Adipose tissue (tissue), 3 donors: ENCODE data around the gene LILRB1. TPM values are rescaled to one million over a fixed set of nuclear protein-coding genes. Genes with fewer than 3 reads are reported as not detected.
"Not testable (repeated sequence)": the region's sequence is repeated elsewhere in the genome, so short reads cannot be mapped to it uniquely, and the experiment has no call there.

Experiments
- H3K27ac ChIP-seq: one replicate; pipeline ENCODE4 v1.5.1; 2013; ENCODE audit warnings: low read depth, low read length
- WGBS, 3 donors: extraction: QIAGEN DNeasy Blood & Tissue Kit; methylation state at CpG; one replicate each; pipeline ENCODE4 v1.1.7; 2013; 5-methylcytosine and 5-hydroxymethylcytosine counted together
- polyA plus RNA-seq, 3 donors: library from polyadenylated mRNA; stranded (reverse); fragments of 200-250 nt; gene quantifications; one replicate each; pipeline ENCODE4 v1.2.3, GENCODE V29; 2013
- donor health status: healthy with polysubstance abuse.
- donor health status: Bipolar disorder and iron deficiency.
- donor health status: healthy.

Gene LILRB1
- polyA plus RNA-seq: 1 to 10 TPM; 1.3 to 6.1 (median 1.5) TPM

GRCh38 chr19:54630262-54630661, at the start of gene LILRB1:
Gene LILRB1, plus strand, starts transcription at chr19:54630484. Its CDS starts 590 bp downstream, at chr19:54631074.
- H3K27ac ChIP-seq: not testable (repeated sequence)
- WGBS, 3 donors: 44 to 55% (median 44%) methylated on average over 9 of the region's 9 CpGs

GRCh38 chr19:54586397-54586796, 43.9 kb upstream of the LILRB1 start:
- WGBS, 3 donors: 54 to 83% (median 83%) methylated on average over 5 of the region's 5 CpGs
- H3K27ac ChIP-seq: no peak overlapping the region

- 66 to 74% (median 71%) methylated on average over 7 of the region's 7 CpGs for WGBS, 3 donors
Observed at GRCh38 chr19:54587026-54587425, 43.3 kb upstream of the LILRB1 start.

GRCh38 chr19:54593445-54593844, 36.8 kb upstream of the LILRB1 start, which contains the start of gene LILRA1:
Gene LILRA1, plus strand, starts transcription at chr19:54593632. Its CDS starts 613 bp downstream, at chr19:54594245.
- not testable (repeated sequence) for H3K27ac ChIP-seq
- WGBS, 3 donors: 38 to 73% (median 38%) methylated on average over 5 to 6 of the region's 6 CpGs

More at GRCh38 chr19:54587026-54587425, 43.3 kb upstream of the LILRB1 start:
- H3K27ac ChIP-seq: no peak overlapping the region

GRCh38 chr19:54593931-54594626, 36.2 kb upstream of the LILRB1 start:
- not testable (repeated sequence) for H3K27ac ChIP-seq
- 32 to 70% (median 60%) methylated on average over 4 to 9 of the region's 9 CpGs for WGBS, 3 donors

GRCh38 chr19:54594737-54595136, 35.5 kb upstream of the LILRB1 start:
- 65 to 90% (median 80%) methylated on average over 5 of the region's 5 CpGs for WGBS, 3 donors
- H3K27ac ChIP-seq: no peak overlapping the region

- 71 to 91% (median 88%) methylated on average over 21 to 26 of the region's 26 CpGs for WGBS, 3 donors
- not testable (repeated sequence) for H3K27ac ChIP-seq
Observed at GRCh38 chr19:54595680-54596436, 34.4 kb upstream of the LILRB1 start.

GRCh38 chr19:54600212-54600611, 30.1 kb upstream of the LILRB1 start:
- H3K27ac ChIP-seq: no peak overlapping the region
- 48 to 74% (median 69%) methylated on average over 5 of the region's 5 CpGs for WGBS, 3 donors

GRCh38 chr19:54606230-54606629, 24.1 kb upstream of the LILRB1 start:
- WGBS, 3 donors: 54 to 71% (median 67%) methylated on average over 4 of the region's 4 CpGs
- H3K27ac ChIP-seq: no peak overlapping the region

- H3K27ac ChIP-seq: no peak overlapping the region
- WGBS, 3 donors: 51 to 72% (median 68%) methylated on average over 16 of the region's 16 CpGs
Observed at GRCh38 chr19:54606891-54607784, 23.1 kb upstream of the LILRB1 start.

- H3K27ac ChIP-seq: no peak overlapping the region
- 60 to 82% (median 76%) methylated on average over 5 of the region's 5 CpGs for WGBS, 3 donors
Observed at GRCh38 chr19:54607785-54608150, 22.5 kb upstream of the LILRB1 start.

GRCh38 chr19:54608205-54608604, 22.1 kb upstream of the LILRB1 start:
- H3K27ac ChIP-seq: no peak overlapping the region
- 73 to 91% (median 90%) methylated on average over 7 of the region's 7 CpGs for WGBS, 3 donors

- WGBS, 3 donors: 81 to 82% (median 82%) methylated on average over 15 of the region's 15 CpGs
- H3K27ac ChIP-seq: no peak overlapping the region
Observed at GRCh38 chr19:54608792-54609191, 21.5 kb upstream of the LILRB1 start.

GRCh38 chr19:54609356-54609791, 20.9 kb upstream of the LILRB1 start:
- H3K27ac ChIP-seq: no peak overlapping the region
- 88 to 89% (median 88%) methylated on average over 26 of the region's 26 CpGs for WGBS, 3 donors

GRCh38 chr19:54612428-54612827, 17.9 kb upstream of the LILRB1 start:
- WGBS, 3 donors: 76 to 96% (median 92%) methylated on average over 1 of the region's 1 CpG
- H3K27ac ChIP-seq: no peak overlapping the region

- no peak overlapping the region for H3K27ac ChIP-seq
- 84 to 93% (median 85%) methylated on average over 1 of the region's 1 CpG for WGBS, 3 donors
Observed at GRCh38 chr19:54614726-54615125, 15.6 kb upstream of the LILRB1 start.

GRCh38 chr19:54616057-54616456, 14.2 kb upstream of the LILRB1 start:
- WGBS, 3 donors: 47 to 75% (median 64%) methylated on average over 3 of the region's 3 CpGs
- H3K27ac ChIP-seq: no peak overlapping the region

GRCh38 chr19:54616821-54617560, 13.3 kb upstream of the LILRB1 start:
- 53 to 67% (median 59%) methylated on average over 5 of the region's 5 CpGs for WGBS, 3 donors
- H3K27ac ChIP-seq: no peak overlapping the region
